K562 (cell line): ENCODE results near the gene ZMYND8. TPM values are rescaled to one million over a fixed set of nuclear protein-coding genes. Genes with fewer than 3 reads are reported as not detected.

ENCODE experiments used
- BCL6 ChIP-seq: fragments of 250-450 bp; sonication (Bioruptor Pico); IDR thresholded peaks from 2 replicates; pipeline ENCODE4 v1.4.0; 2020
- BRD9 ChIP-seq: fragments of 450-650 bp; IDR thresholded peaks from 2 replicates; pipeline ENCODE4 v1.6.1; 2018; ENCODE audit warnings: low read depth; ENCODE audit not compliant: partially characterized antibody
- CHD4 ChIP-seq: fragments of 200-600 bp; sonication (generic); IDR thresholded peaks from 3 replicates; pipeline ENCODE4 v1.6.1; 2012; ENCODE audit warnings: low read depth, mild to moderate bottlenecking, mixed read lengths, low read length, inconsistent platforms; ENCODE audit not compliant: insufficient read depth, insufficient replicate concordance, poor library complexity, severe bottlenecking
- GTF2E2 ChIP-seq: fragments of 200-800 bp; sonication (Bioruptor generic); IDR thresholded peaks from 2 replicates; pipeline ENCODE4 v1.6.1; 2016; ENCODE audit warnings: missing genetic modification characterization, missing compliant biosample characterization
- RFX7 ChIP-seq: fragments of 250-450 bp; sonication (Bioruptor Pico); IDR thresholded peaks from 2 replicates; pipeline ENCODE4 v1.5.1; 2021; ENCODE audit warnings: mild to moderate bottlenecking
- RREB1 ChIP-seq: fragments of 250-450 bp; sonication (Bioruptor Pico); IDR thresholded peaks from 2 replicates; pipeline ENCODE4 v1.4.0; 2020
- SMAD4 ChIP-seq: fragments of 250-450 bp; sonication (Bioruptor Pico); conservative IDR thresholded peaks from 2 replicates; pipeline ENCODE4 v1.8.0; 2021; ENCODE audit warnings: inconsistent platforms, mild to moderate bottlenecking, moderate library complexity
- SPI1 ChIP-seq: IDR thresholded peaks from 2 replicates; pipeline ENCODE4 v1.6.1; 2011; ENCODE audit warnings: low read depth, low read length, control low read depth, borderline replicate concordance
- TEAD4 ChIP-seq, 2 experiments: sonication (generic) in 1 of 2; formaldehyde crosslinking in 1 of 2; IDR thresholded peaks; 2 replicates each; pipeline versions ENCODE4 v1.6.1 to v1.8.0; 2012 to 2022; ENCODE audit warnings: borderline replicate concordance in 1 of 2, inconsistent platforms in 1 of 2, low read length in 1 of 2, mild to moderate bottlenecking in 1 of 2, missing genetic modification reagents in 1 of 2
- ZNF175 ChIP-seq: fragments of 200-800 bp; sonication (Bioruptor generic); IDR thresholded peaks from 2 replicates; pipeline ENCODE4 v1.6.1; 2016; ENCODE audit warnings: low read depth, mild to moderate bottlenecking, missing genetic modification characterization, missing compliant biosample characterization
- ZNF584 ChIP-seq: fragments of 200-800 bp; sonication (Bioruptor generic); IDR thresholded peaks from 2 replicates; pipeline ENCODE4 v1.6.1; 2016; ENCODE audit warnings: low read depth, mild to moderate bottlenecking, missing genetic modification characterization, missing compliant biosample characterization
- polyA plus RNA-seq, 8 experiments: library from polyadenylated mRNA; depleted of rRNA in 4 of 8; stranded (reverse) in 5 of 8; unstranded in 3 of 8; fragments of >200 nt; fragmentation: Nextera tagmentation in 2 of 8; fragmentation: Illumina TruSeq in 1 of 8; extraction: Ambion mirVana in 2 of 8; extraction: Trizol in 1 of 8; gene quantifications; 2 replicates each; pipeline versions ENCODE4 v1.2.1 to v1.2.3, GENCODE V29; 2011 to 2014; ENCODE audit warnings: inconsistent platforms in 1 of 8, missing spikeins in 1 of 8
- total RNA-seq, 7 experiments: library from RNA; depleted of rRNA in 6 of 7; stranded (reverse); fragments of >200 nt in 6 of 7; fragmentation: Illumina TruSeq in 2 of 7; extraction: Trizol in 2 of 7; gene quantifications; 2 replicates each; pipeline versions ENCODE4 v1.2.1 to v1.2.3, GENCODE V29; 2011 to 2021; ENCODE audit warnings: low replicate concordance in 1 of 7
- TF ChIP-seq, protein P1 (sequence below): fragments of 450-650 bp; IDR thresholded peaks from 2 replicates; pipeline ENCODE4 v1.6.1; 2016; ENCODE audit warnings: borderline replicate concordance
- TF ChIP-seq, protein P2 (sequence below), 2 experiments: fragments of 450-650 bp; IDR thresholded peaks; 2 replicates each; pipeline ENCODE4 v1.6.1; 2016

ZMYND8 gene
- total and polyA plus RNA-seq, 9 of the 15 experiments (the other 6 are each of a cell fraction or from before 2014, with no cell fraction given): 31.8 to 148 (median 71.9) TPM

DNA sequence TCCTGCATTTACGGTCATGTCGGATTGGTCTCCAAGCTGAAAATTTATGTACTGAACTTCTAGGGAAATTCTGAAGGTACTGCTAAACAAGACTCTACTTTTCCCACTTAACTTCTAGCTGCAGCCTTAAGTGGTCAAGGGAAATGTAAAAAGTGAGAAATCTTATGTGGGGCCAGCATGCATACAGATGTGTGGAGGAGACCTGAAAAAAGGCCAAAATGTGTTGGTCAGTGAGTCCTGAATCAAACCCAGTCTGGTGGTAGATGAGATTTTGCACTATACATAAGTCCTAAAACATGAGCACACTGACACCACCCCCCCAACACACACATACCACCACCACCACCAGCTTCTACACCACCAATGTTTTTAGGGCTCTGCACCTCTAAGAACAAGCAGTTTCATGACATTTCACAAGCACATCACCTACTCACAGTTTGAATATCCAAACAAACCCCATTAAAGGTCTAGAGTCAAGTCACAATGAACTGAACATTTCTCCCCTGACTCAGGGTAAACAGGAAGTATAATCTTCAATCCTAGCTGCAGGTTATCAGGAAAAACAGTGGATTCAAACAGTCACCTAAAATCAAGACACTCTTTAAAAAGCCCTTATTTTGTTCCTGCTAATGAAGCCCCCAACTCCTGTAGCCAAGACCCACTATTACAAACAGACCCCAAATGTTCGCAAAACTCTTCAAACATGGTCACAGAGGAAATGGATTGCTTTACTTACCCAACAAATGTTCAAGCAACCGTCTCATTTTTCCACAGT lies 1.6 kb downstream of the ZMYND8 start (continued):
- TF ChIP-seq, protein P1, sequence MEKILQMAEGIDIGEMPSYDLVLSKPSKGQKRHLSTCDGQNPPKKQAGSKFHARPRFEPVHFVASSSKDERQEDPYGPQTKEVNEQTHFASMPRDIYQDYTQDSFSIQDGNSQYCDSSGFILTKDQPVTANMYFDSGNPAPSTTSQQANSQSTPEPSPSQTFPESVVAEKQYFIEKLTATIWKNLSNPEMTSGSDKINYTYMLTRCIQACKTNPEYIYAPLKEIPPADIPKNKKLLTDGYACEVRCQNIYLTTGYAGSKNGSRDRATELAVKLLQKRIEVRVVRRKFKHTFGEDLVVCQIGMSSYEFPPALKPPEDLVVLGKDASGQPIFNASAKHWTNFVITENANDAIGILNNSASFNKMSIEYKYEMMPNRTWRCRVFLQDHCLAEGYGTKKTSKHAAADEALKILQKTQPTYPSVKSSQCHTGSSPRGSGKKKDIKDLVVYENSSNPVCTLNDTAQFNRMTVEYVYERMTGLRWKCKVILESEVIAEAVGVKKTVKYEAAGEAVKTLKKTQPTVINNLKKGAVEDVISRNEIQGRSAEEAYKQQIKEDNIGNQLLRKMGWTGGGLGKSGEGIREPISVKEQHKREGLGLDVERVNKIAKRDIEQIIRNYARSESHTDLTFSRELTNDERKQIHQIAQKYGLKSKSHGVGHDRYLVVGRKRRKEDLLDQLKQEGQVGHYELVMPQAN: peak; percentile 71; the same call in 1 of the 2 replicates
- TF ChIP-seq SPI1 (no peak), ZNF175 (CRISPR knock-in tag) (peak; percentile 61), TEAD4 (IDR thresholded peaks at IDR 0.05; ENCODE audit: low read length) (peak; percentile 38; the same call in 1 of the 2 replicates), TEAD4 (CRISPR knock-in tag; IDR thresholded peaks at IDR 0.05; ENCODE audit: borderline replicate concordance) (no peak), RREB1 (no peak), ZNF584 (CRISPR knock-in tag) (peak; percentile 69; the same call in 1 of the 2 replicates), GTF2E2 (0 out of 2 replicates have a peak, but pooled peaks have one; percentile 27), BCL6 (CRISPR knock-in tag) (no peak; the same call in 1 of the 2 replicates), RFX7 (CRISPR knock-in tag) (no peak), BRD9 (no peak), CHD4 (no peak), SMAD4 (CRISPR knock-in tag) (0 out of 2 replicates have a peak, but pooled peaks have one; percentile 30)
- TF ChIP-seq, protein P2, sequence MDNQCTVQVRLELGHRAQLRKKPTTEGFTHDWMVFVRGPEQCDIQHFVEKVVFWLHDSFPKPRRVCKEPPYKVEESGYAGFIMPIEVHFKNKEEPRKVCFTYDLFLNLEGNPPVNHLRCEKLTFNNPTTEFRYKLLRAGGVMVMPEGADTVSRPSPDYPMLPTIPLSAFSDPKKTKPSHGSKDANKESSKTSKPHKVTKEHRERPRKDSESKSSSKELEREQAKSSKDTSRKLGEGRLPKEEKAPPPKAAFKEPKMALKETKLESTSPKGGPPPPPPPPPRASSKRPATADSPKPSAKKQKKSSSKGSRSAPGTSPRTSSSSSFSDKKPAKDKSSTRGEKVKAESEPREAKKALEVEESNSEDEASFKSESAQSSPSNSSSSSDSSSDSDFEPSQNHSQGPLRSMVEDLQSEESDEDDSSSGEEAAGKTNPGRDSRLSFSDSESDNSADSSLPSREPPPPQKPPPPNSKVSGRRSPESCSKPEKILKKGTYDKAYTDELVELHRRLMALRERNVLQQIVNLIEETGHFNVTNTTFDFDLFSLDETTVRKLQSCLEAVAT (IDR thresholded peaks at IDR 0.05): peak; percentile 94
